ENCODE measurements around the gene DNAJC3. TPM values are rescaled to one million over a fixed set of nuclear protein-coding genes. Genes with fewer than 3 reads are reported as not detected.

The DNAJC3 gene
- total RNA-seq (2014; rRNA removed; shearing (Covaris generic); ENCODE audit: low replicate concordance) = 12.0 and 19.7 TPM in 2 replicates

GRCh38 chr13:95676762-95677563 lies at the start of gene DNAJC3:
Gene DNAJC3 (plus strand): TSS chr13:95677139. CDS start chr13:95677256, 117 bp downstream.
- H2AFZ ChIP-seq (ENCODE audit: low read length) = peak within 1 kb of the TSS; percentile 92
- peaks cover 54% of the 10 kb centered on the region for H3K79me2 ChIP-seq (ENCODE audit: low read length)
- H3K4me1 ChIP-seq (ENCODE audit: low read length) = peaks cover 34% of the 10 kb centered on the region

GRCh38 chr13:95627590-95627989 lies 49.3 kb upstream of the DNAJC3 start:
- no peak overlapping the region for H3K4me3 ChIP-seq (ENCODE audit: low read length)
- no peak overlapping the region for H3K27ac ChIP-seq (ENCODE audit: low read length)
- no peak overlapping the region for H2AFZ ChIP-seq (ENCODE audit: low read length)
- H3K4me1 ChIP-seq (ENCODE audit: low read length) = no peaks in the 10 kb centered on the region
- H3K9ac ChIP-seq (ENCODE audit: low read length) = no peak overlapping the region
- DNase-seq = no peak
- H3K27me3 ChIP-seq (ENCODE audit: low read length) = no peaks in the 10 kb centered on the region
- no peaks in the 10 kb centered on the region for H3K79me2 ChIP-seq (ENCODE audit: low read length)
- no peaks in the 10 kb centered on the region for H4K20me1 ChIP-seq (ENCODE audit: insufficient read depth, low read depth, low read length)
- H3K9me3 ChIP-seq (ENCODE audit: low read length) = no peaks in the 10 kb centered on the region
- no peaks in the 10 kb centered on the region for H3K9me2 ChIP-seq (replicated peaks; ENCODE audit: insufficient read depth, low read length)
- no peak overlapping the region for H3K4me2 ChIP-seq (ENCODE audit: low read depth, low read length, poor library complexity, severe bottlenecking)
- H3K36me3 ChIP-seq (ENCODE audit: insufficient read depth, low read length) = no peaks in the 10 kb centered on the region

More at GRCh38 chr13:95676762-95677563, at the start of gene DNAJC3:
- peaks cover 6% of the 10 kb centered on the region; the same call in 1 of the 2 replicates for H3K36me3 ChIP-seq (ENCODE audit: insufficient read depth, low read length)
- H3K9me3 ChIP-seq (ENCODE audit: low read length) = no peaks in the 10 kb centered on the region
- no peaks in the 10 kb centered on the region for H3K27me3 ChIP-seq (ENCODE audit: low read length)
- H3K27ac ChIP-seq (ENCODE audit: low read length) = 0 out of 2 replicates have a peak within 1 kb of the TSS, but pooled peaks have one; percentile 31
- H3K4me2 ChIP-seq (ENCODE audit: low read depth, low read length, poor library complexity, severe bottlenecking) = peak within 1 kb of the TSS; percentile 86
- H4K20me1 ChIP-seq (ENCODE audit: insufficient read depth, low read depth, low read length) = peaks cover 4% of the 10 kb centered on the region; the same call in 1 of the 2 replicates
- peak; percentile 98 for DNase-seq
- H3K4me3 ChIP-seq (ENCODE audit: low read length) = peak within 1 kb of the TSS; percentile 86
- H3K9ac ChIP-seq (ENCODE audit: low read length) = peak within 1 kb of the TSS; percentile 86
- no peaks in the 10 kb centered on the region for H3K9me2 ChIP-seq (replicated peaks; ENCODE audit: insufficient read depth, low read length)

- no peak for DNase-seq
- Histone ChIP-seq H3K27me3 (ENCODE audit: low read length) (no peaks in the 10 kb centered on the region), H3K4me2 (ENCODE audit: low read depth, low read length, poor library complexity, severe bottlenecking) (no peak overlapping the region), H3K27ac (ENCODE audit: low read length) (no peak overlapping the region), H4K20me1 (ENCODE audit: insufficient read depth, low read depth, low read length) (no peaks in the 10 kb centered on the region), H3K9me3 (ENCODE audit: low read length) (no peaks in the 10 kb centered on the region), H3K4me3 (ENCODE audit: low read length) (no peak overlapping the region), H3K4me1 (ENCODE audit: low read length) (no peaks in the 10 kb centered on the region), H3K9me2 (replicated peaks; ENCODE audit: insufficient read depth, low read length) (no peaks in the 10 kb centered on the region), H2AFZ (ENCODE audit: low read length) (no peak overlapping the region), H3K79me2 (ENCODE audit: low read length) (no peaks in the 10 kb centered on the region), H3K9ac (ENCODE audit: low read length) (no peak overlapping the region), H3K36me3 (ENCODE audit: insufficient read depth, low read length) (no peaks in the 10 kb centered on the region)
Measured at GRCh38 chr13:95628488-95628887, 48.5 kb upstream of the DNAJC3 start.

- Histone ChIP-seq H3K9me3 (ENCODE audit: low read length) (no peaks in the 10 kb centered on the region), H4K20me1 (ENCODE audit: insufficient read depth, low read depth, low read length) (no peaks in the 10 kb centered on the region), H3K9ac (ENCODE audit: low read length) (no peak overlapping the region), H3K4me2 (ENCODE audit: low read depth, low read length, poor library complexity, severe bottlenecking) (no peak overlapping the region), H3K9me2 (replicated peaks; ENCODE audit: insufficient read depth, low read length) (no peaks in the 10 kb centered on the region), H3K27ac (ENCODE audit: low read length) (no peak overlapping the region), H3K4me1 (ENCODE audit: low read length) (no peaks in the 10 kb centered on the region), H2AFZ (ENCODE audit: low read length) (no peak overlapping the region), H3K79me2 (ENCODE audit: low read length) (no peaks in the 10 kb centered on the region), H3K27me3 (ENCODE audit: low read length) (no peaks in the 10 kb centered on the region), H3K36me3 (ENCODE audit: insufficient read depth, low read length) (no peaks in the 10 kb centered on the region), H3K4me3 (ENCODE audit: low read length) (no peak overlapping the region)
- no peak for DNase-seq
Measured at GRCh38 chr13:95629071-95629470, 47.9 kb upstream of the DNAJC3 start.

- no peaks in the 10 kb centered on the region for H3K79me2 ChIP-seq (ENCODE audit: low read length)
- DNase-seq = no peak
- H3K27ac ChIP-seq (ENCODE audit: low read length) = no peak overlapping the region
- no peaks in the 10 kb centered on the region for H3K4me1 ChIP-seq (ENCODE audit: low read length)
- peak overlapping the region; percentile 16 for H3K4me2 ChIP-seq (ENCODE audit: low read depth, low read length, poor library complexity, severe bottlenecking)
- H4K20me1 ChIP-seq (ENCODE audit: insufficient read depth, low read depth, low read length) = no peaks in the 10 kb centered on the region
- H3K27me3 ChIP-seq (ENCODE audit: low read length) = no peaks in the 10 kb centered on the region
- H2AFZ ChIP-seq (ENCODE audit: low read length) = no peak overlapping the region
- H3K9ac ChIP-seq (ENCODE audit: low read length) = no peak overlapping the region
- H3K4me3 ChIP-seq (ENCODE audit: low read length) = no peak overlapping the region
- no peaks in the 10 kb centered on the region for H3K9me3 ChIP-seq (ENCODE audit: low read length)
- no peaks in the 10 kb centered on the region for H3K9me2 ChIP-seq (replicated peaks; ENCODE audit: insufficient read depth, low read length)
- no peaks in the 10 kb centered on the region for H3K36me3 ChIP-seq (ENCODE audit: insufficient read depth, low read length)
Measured at GRCh38 chr13:95630593-95630992, 46.3 kb upstream of the DNAJC3 start.

- H3K36me3 ChIP-seq (ENCODE audit: insufficient read depth, low read length) = no peaks in the 10 kb centered on the region
- no peak overlapping the region for H3K4me2 ChIP-seq (ENCODE audit: low read depth, low read length, poor library complexity, severe bottlenecking)
- no peaks in the 10 kb centered on the region for H3K9me3 ChIP-seq (ENCODE audit: low read length)
- H3K27me3 ChIP-seq (ENCODE audit: low read length) = no peaks in the 10 kb centered on the region
- no peak for DNase-seq
- no peak overlapping the region for H3K27ac ChIP-seq (ENCODE audit: low read length)
- no peak overlapping the region for H3K9ac ChIP-seq (ENCODE audit: low read length)
- H3K4me1 ChIP-seq (ENCODE audit: low read length) = no peaks in the 10 kb centered on the region
- H3K4me3 ChIP-seq (ENCODE audit: low read length) = no peak overlapping the region
- H2AFZ ChIP-seq (ENCODE audit: low read length) = no peak overlapping the region
- H3K9me2 ChIP-seq (replicated peaks; ENCODE audit: insufficient read depth, low read length) = no peaks in the 10 kb centered on the region
- H4K20me1 ChIP-seq (ENCODE audit: insufficient read depth, low read depth, low read length) = no peaks in the 10 kb centered on the region
- no peaks in the 10 kb centered on the region for H3K79me2 ChIP-seq (ENCODE audit: low read length)
Measured at GRCh38 chr13:95636853-95637252, 40.1 kb upstream of the DNAJC3 start.

- no peaks in the 10 kb centered on the region for H3K4me1 ChIP-seq (ENCODE audit: low read length)
- no peak overlapping the region for H2AFZ ChIP-seq (ENCODE audit: low read length)
- no peaks in the 10 kb centered on the region for H3K9me2 ChIP-seq (replicated peaks; ENCODE audit: insufficient read depth, low read length)
- H3K9me3 ChIP-seq (ENCODE audit: low read length) = no peaks in the 10 kb centered on the region
- no peak overlapping the region for H3K9ac ChIP-seq (ENCODE audit: low read length)
- no peak overlapping the region for H3K4me2 ChIP-seq (ENCODE audit: low read depth, low read length, poor library complexity, severe bottlenecking)
- no peak overlapping the region for H3K4me3 ChIP-seq (ENCODE audit: low read length)
- no peaks in the 10 kb centered on the region for H4K20me1 ChIP-seq (ENCODE audit: insufficient read depth, low read depth, low read length)
- no peaks in the 10 kb centered on the region for H3K27me3 ChIP-seq (ENCODE audit: low read length)
- H3K27ac ChIP-seq (ENCODE audit: low read length) = no peak overlapping the region
- no peaks in the 10 kb centered on the region for H3K79me2 ChIP-seq (ENCODE audit: low read length)
- DNase-seq = no peak
- H3K36me3 ChIP-seq (ENCODE audit: insufficient read depth, low read length) = no peaks in the 10 kb centered on the region
Measured at GRCh38 chr13:95641291-95642027, 35.5 kb upstream of the DNAJC3 start.

- Histone ChIP-seq H3K9me3 (ENCODE audit: low read length) (no peaks in the 10 kb centered on the region), H3K9ac (ENCODE audit: low read length) (no peak overlapping the region), H3K79me2 (ENCODE audit: low read length) (no peaks in the 10 kb centered on the region), H3K27me3 (ENCODE audit: low read length) (no peaks in the 10 kb centered on the region), H3K36me3 (ENCODE audit: insufficient read depth, low read length) (no peaks in the 10 kb centered on the region), H2AFZ (ENCODE audit: low read length) (no peak overlapping the region), H3K9me2 (replicated peaks; ENCODE audit: insufficient read depth, low read length) (no peaks in the 10 kb centered on the region), H3K4me3 (ENCODE audit: low read length) (no peak overlapping the region), H3K27ac (ENCODE audit: low read length) (no peak overlapping the region), H4K20me1 (ENCODE audit: insufficient read depth, low read depth, low read length) (no peaks in the 10 kb centered on the region), H3K4me2 (ENCODE audit: low read depth, low read length, poor library complexity, severe bottlenecking) (no peak overlapping the region), H3K4me1 (ENCODE audit: low read length) (no peaks in the 10 kb centered on the region)
- DNase-seq = no peak
Measured at GRCh38 chr13:95642028-95642621, 34.8 kb upstream of the DNAJC3 start.
